ENCODE data around the gene ERC1.

Gene ERC1

DNA sequence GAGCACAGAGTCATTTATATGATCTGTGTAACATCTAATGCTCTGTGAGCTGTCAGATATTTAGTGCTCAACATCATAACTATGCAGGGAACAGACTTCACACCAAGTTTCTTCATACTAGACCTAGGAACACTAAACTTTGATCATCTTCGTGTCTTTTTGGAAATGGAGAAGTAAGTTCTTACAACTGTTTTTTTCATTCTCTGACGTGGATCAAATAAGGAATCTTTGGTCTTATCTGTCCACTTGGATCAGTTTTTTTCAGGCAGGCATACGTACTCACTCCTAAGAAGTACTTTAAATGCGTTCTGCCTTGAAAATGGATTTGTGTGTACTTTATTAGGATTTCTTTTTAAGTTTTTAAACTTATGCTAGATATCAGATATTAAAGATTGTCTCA lies 412.4 kb downstream of the ERC1 start:
- DNase-seq (ENCODE audit: low read depth), result no peak

DNA sequence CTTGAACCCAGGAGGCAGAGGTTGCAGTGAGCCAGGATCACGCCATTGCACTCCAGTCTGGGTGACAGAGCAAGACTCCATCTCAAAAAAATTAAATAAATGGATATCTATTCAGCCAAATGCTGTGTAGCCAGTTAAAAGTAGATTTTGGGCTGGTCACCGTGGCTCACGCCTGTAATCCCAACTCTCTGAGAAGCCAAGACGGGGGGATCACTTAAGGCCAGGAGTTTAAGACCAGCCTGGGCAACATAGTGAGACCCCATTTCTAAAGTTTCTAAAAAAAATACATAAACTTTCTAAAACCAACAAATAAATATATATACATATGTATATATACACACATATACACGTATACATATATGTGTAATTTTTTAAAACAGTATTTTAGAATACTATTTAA lies 414.6 kb downstream of the ERC1 start:
- DNase-seq (ENCODE audit: low read depth), result no peak

DNA sequence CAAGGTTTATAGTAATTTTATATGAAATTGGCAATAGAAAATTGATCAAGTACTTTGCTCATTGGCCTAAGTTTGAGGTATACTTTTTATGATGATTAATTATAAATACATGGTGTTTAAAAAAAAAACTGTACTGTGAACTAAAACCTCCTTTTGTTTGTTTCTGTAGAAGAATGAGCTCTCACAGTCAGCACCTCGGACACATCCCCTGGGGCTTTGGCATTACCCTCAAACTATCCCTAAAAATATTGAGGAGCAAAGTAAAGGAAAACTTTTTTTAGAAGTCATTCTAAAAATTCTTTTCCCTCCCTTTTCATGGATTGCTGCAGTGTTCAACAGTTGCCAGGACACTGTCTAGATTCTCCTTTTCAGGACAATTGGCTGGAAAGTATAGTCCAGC lies 419.8 kb downstream of the ERC1 start:
- no peak for DNase-seq (ENCODE audit: low read depth)

DNA sequence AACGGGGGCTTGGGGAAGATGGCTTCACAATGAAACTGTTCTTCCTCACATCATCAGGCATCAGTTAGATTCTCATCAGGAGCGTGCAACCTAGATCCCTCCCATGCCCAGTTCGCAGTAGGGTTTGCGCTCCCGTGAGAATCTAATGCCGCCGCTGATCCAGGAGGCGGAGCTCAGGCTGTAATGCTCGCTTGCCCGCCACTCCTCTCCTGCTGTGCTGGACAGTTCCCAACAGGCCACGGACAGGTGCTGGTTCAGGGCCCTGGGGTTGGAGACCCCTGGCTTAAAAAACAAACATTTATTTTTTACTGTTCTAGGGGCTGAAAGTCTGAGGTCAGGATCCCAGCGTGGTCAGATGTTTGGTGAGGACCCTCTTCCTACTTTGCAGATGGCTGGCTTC lies 422.9 kb downstream of the ERC1 start:
- no peak for DNase-seq (ENCODE audit: low read depth)

DNA sequence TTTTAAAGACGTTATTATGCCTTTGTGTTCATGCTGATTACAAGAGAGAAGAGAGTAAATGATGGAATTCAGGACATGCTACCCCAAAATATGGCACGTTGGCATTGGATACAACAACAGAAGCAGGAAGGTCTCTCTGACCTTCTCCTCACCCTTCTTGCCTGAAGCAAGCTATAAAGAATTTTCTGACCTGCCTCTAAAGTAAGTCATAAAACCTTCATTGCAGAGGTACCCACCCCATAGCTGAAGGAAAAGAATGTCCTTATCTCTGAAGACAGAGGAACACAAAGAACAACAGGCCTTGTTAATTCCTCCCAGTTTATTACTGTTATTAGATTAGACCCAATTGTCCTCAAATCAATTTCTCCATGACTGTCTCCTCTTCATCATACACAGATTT lies 427.1 kb downstream of the ERC1 start:
- DNase-seq (ENCODE audit: low read depth), result no peak

DNA sequence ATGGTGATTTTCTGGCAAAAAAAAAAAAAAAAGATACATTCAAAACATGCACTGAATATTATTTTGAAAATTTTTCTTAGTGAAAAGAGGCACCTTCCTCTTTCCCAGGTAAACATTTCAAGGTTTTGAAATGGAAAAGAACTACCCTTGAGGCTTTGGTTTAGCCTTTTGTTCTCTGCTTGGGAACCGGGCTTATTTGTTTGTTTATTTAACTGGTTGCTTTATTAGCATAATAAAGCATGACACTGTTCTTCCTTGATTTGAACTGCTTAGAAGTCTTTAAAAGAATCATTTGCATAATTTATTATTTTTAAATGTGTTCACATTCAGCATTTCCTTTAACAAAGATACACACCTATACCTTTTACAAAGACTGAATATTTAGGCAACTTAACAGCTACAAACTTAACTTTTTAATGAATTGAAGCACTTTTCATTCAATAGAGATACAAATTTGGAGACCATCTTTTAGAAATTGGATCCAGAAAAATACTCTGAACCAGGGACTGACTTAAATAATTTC lies 428.9 kb downstream of the ERC1 start:
- no peak for DNase-seq (ENCODE audit: low read depth)

DNA sequence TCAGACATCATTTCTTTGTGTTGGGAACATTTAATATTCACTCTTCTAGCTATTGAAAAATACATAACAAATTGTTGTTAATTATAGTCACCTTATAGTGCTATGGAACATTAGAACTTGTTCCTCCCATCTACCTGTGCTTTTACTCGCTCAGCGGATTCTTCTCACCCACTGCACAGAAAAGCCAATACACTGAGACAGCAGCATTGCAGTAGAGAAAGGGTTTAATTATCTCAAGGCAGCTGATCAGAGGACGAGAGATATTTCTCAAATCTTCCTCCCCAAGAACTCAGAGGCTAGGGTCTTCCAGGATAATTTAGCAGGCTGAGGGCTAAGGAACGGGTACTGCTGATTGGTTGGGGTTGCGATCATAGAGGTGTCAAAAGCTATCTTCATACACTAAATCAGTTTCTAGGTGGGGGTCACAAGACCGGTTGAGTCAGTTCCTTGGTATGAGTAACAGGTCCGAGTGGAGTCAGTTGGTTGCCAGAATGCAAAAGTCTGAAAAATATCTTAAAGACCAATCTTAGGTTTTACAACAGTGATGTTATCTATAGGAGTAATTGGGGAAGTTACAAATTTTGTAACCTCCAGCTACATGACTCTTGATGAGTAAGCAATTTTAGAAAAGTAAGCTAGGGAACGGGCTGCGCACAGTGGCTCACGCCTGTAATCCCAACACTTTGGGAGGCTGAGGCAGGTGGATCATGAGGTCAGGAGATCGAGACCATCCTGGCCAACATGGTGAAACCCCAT lies 430.2 kb downstream of the ERC1 start:
- DNase-seq (ENCODE audit: low read depth), result no peak

DNA sequence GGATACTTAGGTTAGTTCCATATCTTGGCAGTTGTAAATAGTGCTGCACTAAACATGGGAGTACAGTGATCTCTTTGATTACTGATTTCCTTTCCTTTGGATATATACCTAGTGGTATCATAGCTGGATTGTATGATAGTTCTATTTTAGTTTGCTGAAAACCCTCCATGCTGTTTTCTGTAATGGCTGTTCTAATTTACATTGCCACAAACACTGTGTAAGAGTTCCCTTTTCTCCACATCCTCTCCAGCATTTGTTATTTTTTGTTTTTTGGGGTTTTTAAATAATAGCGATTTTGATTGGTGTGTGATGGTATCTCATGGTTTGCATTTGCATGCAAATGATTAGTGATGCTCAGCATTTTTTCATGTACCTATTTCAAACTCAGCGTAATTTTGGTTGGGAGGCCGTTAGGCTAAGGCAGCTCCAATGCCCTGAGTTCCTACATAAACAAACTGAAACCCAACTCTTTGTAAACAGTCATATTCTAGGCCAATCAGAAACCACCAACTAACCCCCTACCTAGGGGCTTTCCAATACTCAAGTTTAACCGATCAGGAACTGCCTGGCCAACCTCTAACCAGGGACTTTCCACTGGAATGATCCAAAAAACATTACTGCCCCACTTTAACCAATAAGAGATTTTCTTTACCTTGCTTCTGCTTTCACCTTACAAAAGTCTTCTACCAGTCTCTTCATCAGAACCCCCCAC lies 431.7 kb downstream of the ERC1 start:
- DNase-seq (ENCODE audit: low read depth), result no peak

DNA sequence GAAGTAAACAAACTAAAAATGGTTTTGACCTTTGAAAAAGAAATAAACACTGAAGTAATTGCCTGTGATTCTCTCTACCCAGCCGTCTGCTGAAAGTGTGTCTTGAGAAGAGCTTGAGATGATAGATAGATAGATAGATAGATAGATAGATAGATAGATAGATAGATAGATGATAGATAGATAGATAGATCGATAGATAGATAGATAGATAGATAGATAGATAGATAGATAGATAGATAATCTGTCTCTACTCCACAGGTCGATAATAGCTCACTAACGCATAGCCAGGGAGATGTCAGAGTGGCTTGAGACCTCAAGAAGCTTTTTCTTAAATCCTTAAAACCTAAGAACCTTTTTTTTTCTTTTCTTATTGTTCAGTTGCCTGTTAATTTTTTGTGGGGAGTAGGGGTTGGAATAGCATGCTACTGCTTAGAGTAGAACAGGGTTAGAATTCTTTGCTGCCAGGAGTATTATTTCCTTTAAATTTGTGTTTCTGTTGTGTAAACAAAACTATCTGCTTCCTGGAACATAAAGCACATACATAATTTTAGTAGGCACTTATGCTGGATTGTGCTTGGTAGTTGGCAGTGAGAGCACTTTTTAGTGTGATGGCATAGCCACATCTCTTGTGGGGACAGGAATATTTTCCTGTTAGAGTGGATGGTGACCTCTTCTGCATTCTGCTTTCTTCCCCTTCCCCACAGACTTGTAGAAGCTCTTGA lies 433.8 kb downstream of the ERC1 start:
- DNase-seq (ENCODE audit: low read depth), result no peak

DNA sequence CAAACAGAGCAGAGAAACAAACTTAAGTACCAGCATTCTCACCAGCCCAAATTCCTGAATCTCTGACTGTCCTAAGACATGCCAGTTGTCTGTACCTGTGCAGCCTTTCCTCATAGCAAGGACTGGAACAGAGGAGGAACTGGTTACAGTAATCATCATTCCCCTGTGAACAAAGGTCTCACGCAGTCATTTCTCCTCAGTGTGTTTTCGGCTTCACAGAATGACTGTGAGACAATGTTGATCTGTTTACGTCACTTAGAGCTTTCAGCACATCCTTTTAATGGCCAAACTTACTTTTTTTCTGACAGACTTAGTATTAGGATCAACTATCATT lies 434.3 kb downstream of the ERC1 start:
- DNase-seq (ENCODE audit: low read depth), result no peak

DNA sequence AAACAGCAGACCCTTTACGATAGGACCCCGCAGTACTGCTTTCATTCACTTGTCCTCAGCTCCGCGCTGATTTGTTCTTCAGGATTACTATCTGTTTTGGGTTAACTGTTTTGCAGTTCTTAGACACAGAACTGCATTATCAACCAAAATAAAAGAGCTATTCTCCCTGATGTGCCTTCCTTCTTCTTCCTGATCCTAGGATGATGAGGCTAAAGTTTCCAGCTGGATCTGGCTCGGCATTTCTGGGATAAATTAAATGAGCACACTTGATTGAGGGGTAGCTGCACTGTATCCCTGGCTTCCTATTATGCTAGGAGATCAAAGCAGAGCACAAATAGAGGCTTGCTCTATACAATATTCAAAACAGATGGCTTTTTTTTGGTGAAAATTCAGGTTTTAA lies 437.6 kb downstream of the ERC1 start:
- no peak for DNase-seq (ENCODE audit: low read depth)

DNA sequence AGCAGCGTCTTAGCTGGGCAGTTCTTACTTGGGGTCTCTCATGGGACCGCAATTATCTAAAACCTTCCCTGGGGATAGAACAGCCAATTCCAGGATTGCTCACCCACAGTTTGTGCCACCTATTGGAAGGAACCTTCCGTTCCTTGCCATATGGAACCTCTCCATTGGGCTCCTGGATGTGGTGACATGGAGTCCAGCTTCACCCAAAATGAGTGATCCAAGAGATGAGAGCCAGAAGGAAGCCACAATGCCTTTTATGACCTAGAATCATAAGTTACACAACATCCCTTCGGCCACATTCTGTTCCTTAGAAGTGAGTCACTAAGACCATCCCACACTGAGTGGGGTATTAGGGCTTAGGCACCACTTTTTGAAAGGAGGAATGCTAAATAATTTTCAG lies 439.0 kb downstream of the ERC1 start:
- no peak for DNase-seq (ENCODE audit: low read depth)

DNA sequence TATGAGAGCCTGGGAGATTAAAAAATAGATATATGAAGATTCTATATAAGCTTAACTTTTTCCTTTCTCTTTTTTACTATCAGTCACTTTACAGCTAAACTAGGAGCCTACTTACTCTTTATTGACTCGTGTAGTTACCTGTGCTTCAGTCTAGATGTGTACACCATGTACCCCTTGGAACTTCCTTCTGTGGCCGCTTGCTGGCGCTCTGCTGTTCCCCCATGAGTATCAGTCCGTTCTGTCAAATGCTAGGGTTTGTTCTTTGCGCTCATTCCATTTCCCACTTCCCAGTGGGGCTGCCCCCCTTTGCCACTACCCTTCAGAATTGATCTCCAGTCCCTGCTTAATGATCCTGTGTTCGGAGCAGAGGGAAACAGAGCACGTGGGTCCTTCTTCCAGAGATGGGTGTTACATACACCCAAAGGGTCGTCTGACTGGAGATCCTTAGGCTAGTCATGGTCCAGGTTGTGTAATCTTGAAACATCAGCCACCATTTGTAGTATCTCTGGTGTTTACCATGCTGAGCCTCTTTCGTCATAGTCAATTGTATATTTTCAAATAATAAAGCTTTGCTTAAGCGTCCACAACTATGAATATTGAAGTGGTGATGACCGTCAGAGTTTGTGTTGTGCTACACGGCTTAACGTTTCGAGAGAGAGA lies 443.4 kb downstream of the ERC1 start:
- DNase-seq (ENCODE audit: low read depth), result no peak

DNA sequence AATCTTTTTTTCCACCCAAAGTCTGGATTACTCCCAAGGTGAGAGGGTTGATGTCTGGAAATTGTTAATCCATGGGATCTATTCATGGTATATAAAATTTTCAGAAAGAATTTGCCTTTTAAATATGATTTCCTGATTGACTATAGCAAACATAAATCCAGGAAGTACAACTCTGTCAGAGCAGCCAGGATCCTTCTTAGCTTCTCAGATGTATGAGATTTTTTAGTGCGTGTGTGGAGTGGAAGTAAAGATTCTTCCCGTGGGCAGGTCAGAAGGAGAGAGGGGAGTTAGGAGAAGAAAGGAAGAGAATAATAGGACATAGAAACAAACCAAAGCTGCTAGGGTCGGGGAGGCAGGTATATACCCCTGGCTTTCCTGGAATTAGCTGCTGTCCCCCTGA lies 444.0 kb downstream of the ERC1 start:
- no peak for DNase-seq (ENCODE audit: low read depth)

DNA sequence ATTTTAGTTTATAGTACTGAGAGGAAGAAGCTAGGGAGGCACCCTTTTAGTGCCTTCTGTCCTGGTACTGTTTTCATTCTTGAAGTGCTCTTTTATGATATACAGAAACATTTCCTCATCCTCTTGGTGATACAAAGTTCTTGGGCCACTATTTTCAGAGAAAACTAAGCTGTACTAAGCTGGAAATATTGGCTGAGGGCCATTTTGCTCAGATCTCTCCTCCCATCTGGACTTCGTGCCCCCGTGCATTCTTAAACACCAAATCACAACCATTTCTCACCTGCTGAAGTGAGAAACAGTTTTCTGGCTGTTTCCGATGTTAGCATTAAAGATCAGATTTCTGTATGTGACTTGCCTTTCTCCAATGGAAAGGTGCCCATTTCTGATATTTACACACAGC lies 444.4 kb downstream of the ERC1 start:
- no peak for DNase-seq (ENCODE audit: low read depth)

DNA sequence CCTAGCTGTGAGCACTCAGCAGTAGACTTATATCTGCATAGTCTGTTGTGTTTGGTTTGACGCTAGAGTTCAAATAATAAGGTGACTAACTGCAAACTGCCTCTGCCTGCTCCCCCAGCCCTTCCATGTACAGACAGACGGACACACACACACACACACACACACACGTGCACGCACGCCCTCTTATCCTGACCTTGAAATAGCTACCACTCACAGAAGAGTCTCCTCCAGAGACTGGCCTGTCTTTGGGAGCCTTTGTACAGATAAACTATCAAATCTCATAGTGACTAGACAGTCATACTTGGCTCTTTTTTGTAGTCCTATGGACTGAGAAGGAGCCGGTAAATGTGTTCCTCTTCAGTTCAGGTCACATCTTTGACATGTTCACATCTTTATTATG lies 445.0 kb downstream of the ERC1 start:
- no peak for DNase-seq (ENCODE audit: low read depth)

DNA sequence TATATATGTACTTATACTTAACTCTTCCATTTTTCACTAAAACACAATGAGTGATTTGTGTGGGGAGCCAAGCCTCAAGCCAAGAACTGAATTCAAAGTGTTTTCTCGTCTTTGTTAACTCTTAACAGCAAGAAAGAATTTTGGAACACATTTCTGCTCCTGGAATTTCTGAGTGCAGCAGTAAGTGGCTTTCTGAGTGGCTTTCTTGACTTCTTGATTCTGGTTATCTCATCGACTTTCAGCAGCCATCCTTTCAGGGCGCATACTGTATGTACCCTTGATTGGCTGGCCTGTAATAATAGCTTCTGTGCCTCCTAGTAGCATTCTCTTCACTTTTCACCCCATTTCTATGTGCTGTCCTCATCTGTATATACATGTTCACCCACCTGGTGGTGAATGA lies 446.0 kb downstream of the ERC1 start:
- no peak for DNase-seq (ENCODE audit: low read depth)

DNA sequence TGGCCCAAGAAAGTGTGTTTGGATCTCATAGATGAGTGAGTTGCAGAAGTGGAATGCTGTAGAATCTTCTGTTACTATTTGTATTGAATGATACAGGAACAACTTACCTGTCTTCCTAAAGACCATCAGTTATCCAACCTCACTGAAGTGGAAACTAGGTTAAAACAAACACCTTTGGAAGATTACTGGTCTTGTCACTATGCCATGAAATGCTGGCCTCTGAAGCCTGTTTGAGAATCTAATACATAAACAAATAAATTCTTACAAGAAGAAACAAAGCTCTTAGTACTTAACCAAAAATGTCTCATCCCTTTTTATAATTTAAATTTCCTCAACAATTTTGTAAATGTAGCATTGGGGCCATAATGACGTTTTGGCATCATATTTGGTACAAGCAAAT lies 448.2 kb downstream of the ERC1 start:
- no peak for DNase-seq (ENCODE audit: low read depth)

DNA sequence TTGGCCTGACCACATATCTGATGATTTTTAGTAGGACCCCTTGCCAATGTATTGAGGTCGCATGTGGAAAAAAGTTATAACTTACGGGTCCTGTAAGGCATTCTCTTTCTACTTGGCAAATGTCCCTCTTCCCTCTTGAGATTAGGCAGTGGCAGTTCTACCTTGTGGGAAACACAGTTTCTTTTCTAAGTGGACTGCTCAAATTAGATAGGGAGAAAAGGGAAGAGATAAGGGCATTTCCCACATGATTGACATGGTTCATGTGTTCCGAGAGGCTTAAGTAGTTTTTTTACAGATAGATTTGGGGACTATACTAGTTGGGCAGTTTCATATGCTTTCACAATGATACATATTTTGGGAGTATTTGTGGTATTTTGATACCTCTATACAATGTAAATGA lies 448.7 kb downstream of the ERC1 start:
- DNase-seq (ENCODE audit: low read depth), result no peak

DNA sequence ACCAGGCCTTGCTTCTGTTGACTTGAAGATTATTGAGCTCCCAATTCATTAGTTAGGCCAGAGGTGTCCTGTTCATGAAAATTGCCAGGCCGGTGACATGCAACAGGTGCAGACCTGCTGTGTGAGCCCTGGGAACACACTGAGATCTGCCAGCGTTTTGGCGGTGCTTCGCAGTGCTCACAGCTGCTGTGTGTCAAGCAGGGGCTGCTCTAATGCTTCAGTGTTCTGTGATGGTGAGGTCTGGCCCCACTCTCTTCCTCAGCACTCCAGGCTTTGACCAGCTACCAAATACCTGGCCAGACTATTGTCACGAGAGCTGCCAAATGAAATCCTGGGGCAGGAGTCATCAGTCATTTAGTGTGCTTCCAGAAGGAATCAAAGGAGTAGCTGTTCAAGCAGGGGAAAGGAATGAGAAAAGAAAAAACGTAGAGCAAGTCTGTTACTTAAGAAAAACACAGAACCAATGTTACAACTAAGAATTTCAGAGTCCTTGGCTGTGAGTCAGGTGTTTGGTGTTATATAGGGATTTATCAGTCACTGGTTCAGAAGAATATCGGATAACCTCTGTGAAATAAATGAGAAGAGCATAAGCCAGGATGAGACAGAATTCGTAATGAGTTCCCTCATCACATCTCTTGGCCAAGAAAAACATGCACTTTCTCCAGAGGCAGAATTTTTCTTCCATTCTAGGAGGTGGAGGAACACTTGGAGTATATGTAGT lies 452.6 kb downstream of the ERC1 start:
- DNase-seq (ENCODE audit: low read depth), result no peak

DNA sequence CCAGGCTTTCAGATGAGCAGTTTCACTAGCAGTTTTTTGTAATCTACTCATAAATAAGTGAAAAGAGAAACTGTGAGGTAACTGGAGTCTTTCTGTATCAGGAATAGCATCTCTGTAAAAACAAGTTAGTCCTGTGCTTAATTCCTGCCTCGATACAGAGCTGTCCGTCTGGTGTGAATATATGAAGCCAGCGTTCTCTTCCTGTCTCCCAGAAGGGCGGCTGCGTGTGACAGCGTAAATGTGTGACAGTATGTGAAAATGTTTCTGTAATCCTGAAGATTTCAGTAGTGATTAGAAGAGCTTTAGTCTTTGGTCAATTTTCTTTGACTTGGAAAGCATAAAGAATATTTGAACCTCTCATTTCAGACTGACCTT lies 453.1 kb downstream of the ERC1 start:
- DNase-seq (ENCODE audit: low read depth), result no peak

DNA sequence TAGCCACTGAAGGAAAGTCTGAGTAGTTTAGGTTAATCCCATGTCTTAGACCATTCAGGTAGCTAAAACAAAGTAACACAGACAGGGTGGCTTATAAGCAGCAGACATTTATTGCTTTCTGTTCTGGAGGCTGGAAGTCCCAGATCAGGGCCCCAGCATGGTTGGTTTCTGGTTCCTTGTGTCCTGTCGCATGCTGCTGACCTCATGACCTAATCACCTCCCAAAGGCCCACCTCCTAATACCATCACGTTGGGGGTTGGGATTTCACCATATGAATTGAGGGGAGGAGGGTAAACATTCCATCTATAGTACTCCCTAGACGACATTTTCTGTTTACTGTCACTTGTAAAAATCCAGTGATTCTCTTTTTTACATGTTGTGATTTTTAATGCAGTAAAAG lies 454.8 kb downstream of the ERC1 start:
- DNase-seq (ENCODE audit: low read depth), result no peak

Data from stimulated activated CD8-positive, alpha-beta memory T cell treated with anti-CD3 and anti-CD28 coated beads, Interleukin-12 subunit alpha, Interleukin-12 subunit beta, amount 100 ng/mL, for 1 hour (primary cell).